Measurements from ENCODE around the gene APOBEC3C. TPM values are rescaled to one million over a fixed set of nuclear protein-coding genes. Genes with fewer than 3 reads are reported as not detected.
A peak's percentile ranks its signal among the peaks of the same experiment; 100 is the strongest.
"Not testable (repeated sequence)": the region's sequence is repeated elsewhere in the genome, so short reads cannot be mapped to it uniquely, and the experiment has no call there.

The APOBEC3C gene
- total RNA-seq, 8 experiments from 2014 or later, result 0.96 to 59.2 (median 4.5) TPM

DNA sequence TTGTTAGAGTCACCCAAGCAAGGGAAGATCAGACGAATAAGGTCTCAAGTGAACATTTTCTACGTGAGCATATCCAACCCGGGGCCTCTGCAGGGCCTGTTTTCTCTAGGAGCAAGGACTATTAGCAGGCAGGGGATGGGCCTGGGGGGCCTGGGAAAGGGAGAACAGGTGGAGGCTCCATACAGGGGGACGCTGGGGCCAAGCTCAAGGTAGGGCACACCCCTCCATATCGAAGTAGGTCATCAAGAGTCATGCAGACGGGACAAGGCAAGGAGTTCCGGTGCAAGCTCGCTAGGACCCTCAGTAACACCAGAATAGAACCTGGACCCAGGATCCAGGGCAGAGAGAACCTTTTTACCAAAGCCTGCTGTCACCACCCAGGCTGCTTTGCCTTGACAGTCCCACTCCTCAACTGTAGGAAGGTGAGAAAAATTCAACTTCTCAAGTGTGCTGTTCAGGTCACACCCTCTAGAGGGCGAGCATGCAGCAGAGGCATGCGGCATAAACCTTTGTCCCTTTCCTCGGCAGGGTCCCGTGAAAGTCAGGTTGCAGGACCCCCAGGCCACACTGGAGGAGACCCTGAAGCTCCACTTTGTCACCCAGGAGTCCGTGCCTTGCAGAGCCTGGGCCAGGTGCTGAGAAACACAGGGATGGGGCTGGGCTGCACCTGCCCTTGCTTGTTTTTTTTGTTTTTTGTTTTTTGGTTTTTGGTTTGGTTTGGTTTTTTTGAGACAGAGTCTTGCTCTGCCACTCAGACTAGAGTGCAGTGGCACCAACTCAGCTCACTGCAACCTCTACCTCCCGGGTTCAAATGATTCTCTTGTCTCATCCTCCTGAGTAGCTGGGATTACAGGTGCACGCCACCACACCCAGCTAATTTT is 40.5 kb upstream of the APOBEC3C start:
- H3K4me3 ChIP-seq, result no peak overlapping the region
- H3K27ac ChIP-seq, result no peak overlapping the region
- ATAC-seq (replicated peaks in 6 of 8), result peak in 4 of 8 experiments; percentile 29 to 72 (median 46)
- in situ Hi-C loops (cut with MboI; ENCODE audit: low pct_unique_long_range_greater_than_20kb in 2 of 9, low sequenced_read_pairs in 9 of 9, unreplicated experiment in 9 of 9), result no loop called here
- whole genome bisulfite sequencing, 10 experiments, result 0 to 100% (median 40%) methylated on average over 2 to 5 of the region's 15 CpGs; no CpG with 5 or more reads in 3 of the 10 experiments
- H3K4me1 ChIP-seq (replicated peaks in 1 of 2), result no peaks in the 10 kb centered on the region

- 52 to 100% (median 100%) methylated on average over 1 to 5 of the region's 18 CpGs; no CpG with 5 or more reads in 3 of the 10 experiments for WGBS, 10 experiments
- no peak for ATAC-seq (replicated peaks in 6 of 8)
- no peaks in the 10 kb centered on the region for H3K4me1 ChIP-seq (replicated peaks in 1 of 2)
- in situ Hi-C loops (cut with MboI; ENCODE audit: low pct_unique_long_range_greater_than_20kb in 2 of 9, low sequenced_read_pairs in 9 of 9, unreplicated experiment in 9 of 9), result no loop called here
- H3K4me3 ChIP-seq, result no peak overlapping the region
- H3K27ac ChIP-seq, result no peak overlapping the region
Measured at GRCh38 chr22:38974170-38974825, 39.8 kb upstream of the APOBEC3C start.

- Histone ChIP-seq H3K4me3 (no peak overlapping the region), H3K27ac (no peak overlapping the region), H3K4me1 (replicated peaks in 1 of 2) (no peaks in the 10 kb centered on the region)
- WGBS, 10 experiments, result 43 to 100% (median 94%) methylated on average over 1 to 6 of the region's 7 CpGs; no CpG with 5 or more reads in 5 of the 10 experiments
- in situ Hi-C loops (cut with MboI; ENCODE audit: low pct_unique_long_range_greater_than_20kb in 2 of 9, low sequenced_read_pairs in 9 of 9, unreplicated experiment in 9 of 9), result no loop called here
- ATAC-seq (replicated peaks in 6 of 8), result no peak
Measured at GRCh38 chr22:38974826-38975175, 39.3 kb upstream of the APOBEC3C start.

- 69 to 100% (median 93%) methylated on average over 1 to 4 of the region's 4 CpGs; no CpG with 5 or more reads in 3 of the 10 experiments for WGBS, 10 experiments
- H3K4me3 ChIP-seq; ATAC-seq (replicated peaks in 6 of 8); H3K4me1 ChIP-seq (replicated peaks in 1 of 2); in situ Hi-C loops (cut with MboI; ENCODE audit: low pct_unique_long_range_greater_than_20kb in 2 of 9, low sequenced_read_pairs in 9 of 9, unreplicated experiment in 9 of 9); H3K27ac ChIP-seq: not testable (repeated sequence)
Measured at GRCh38 chr22:38977289-38977688, 36.8 kb upstream of the APOBEC3C start.

- H3K4me3 ChIP-seq; in situ Hi-C loops (cut with MboI; ENCODE audit: low pct_unique_long_range_greater_than_20kb in 2 of 9, low sequenced_read_pairs in 9 of 9, unreplicated experiment in 9 of 9); ATAC-seq (replicated peaks in 6 of 8); H3K27ac ChIP-seq: not testable (repeated sequence)
- peaks cover 2 to 13% of the 10 kb centered on the region in 2 donors for H3K4me1 ChIP-seq (replicated peaks in 1 of 2)
- 60 to 100% (median 85%) methylated on average over 2 to 8 of the region's 10 CpGs; no CpG with 5 or more reads in 3 of the 10 experiments for WGBS, 10 experiments
Measured at GRCh38 chr22:38980587-38980986, 33.5 kb upstream of the APOBEC3C start.

DNA sequence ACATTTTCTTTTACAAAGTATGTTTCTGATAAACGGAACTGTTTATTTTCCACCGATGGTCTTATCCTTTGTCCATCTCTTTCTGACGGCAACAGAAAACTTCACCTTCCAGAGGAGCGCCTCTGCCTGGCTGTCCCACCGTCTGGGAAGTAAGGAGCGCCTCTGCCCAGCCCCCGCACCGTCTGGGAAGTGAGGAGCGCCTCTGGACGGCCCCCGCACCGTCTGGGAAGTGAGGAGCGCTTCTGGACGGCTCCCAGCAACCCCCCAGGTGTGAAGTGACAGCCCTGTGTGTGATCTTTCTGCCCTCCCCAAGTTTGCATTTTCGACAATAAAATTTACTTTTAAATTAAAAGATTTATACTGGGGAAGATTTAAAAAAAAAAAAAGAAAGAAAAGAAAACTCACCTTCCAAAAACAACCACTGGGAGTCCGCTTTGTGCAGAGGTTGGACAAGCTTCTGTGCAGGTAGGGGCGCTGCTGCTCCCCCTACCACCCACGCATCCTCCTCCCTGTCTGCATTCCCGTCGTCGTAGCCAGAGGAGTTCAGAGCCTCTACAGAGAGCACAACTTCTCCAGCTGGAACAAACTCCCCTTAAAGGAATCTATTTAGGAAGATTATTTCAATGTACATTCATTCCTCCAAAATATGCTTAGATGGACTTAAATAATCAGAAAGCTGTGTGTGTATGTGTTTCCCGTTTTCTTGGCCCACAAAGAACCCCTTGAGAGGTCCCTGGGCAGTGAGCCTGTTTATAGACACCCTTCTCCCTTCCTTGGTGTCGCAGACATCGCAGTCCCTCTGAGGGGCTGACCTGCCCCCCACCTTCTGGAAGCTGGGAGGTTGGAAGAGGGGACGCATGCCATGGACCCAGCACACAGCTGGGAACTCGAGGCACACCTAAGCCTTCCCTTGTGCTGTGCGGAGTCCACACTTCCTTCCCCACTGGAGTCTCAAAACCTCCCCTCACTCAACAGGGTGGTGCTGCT is 32.8 kb upstream of the APOBEC3C start:
- 3 to 55% (median 45%) methylated on average over 1 to 17 of the region's 27 CpGs; no CpG with 5 or more reads in 2 of the 10 experiments for WGBS, 10 experiments
- peaks cover 2 to 13% of the 10 kb centered on the region in 2 donors for H3K4me1 ChIP-seq (replicated peaks in 1 of 2)
- no peak overlapping the region for H3K27ac ChIP-seq
- ATAC-seq (replicated peaks in 6 of 8), result peak; percentile 36 to 54 (median 43)
- no peak overlapping the region for H3K4me3 ChIP-seq
- in situ Hi-C loops (cut with MboI; ENCODE audit: low pct_unique_long_range_greater_than_20kb in 2 of 9, low sequenced_read_pairs in 9 of 9, unreplicated experiment in 9 of 9), result no loop called here

- in situ Hi-C loops (cut with MboI; ENCODE audit: low pct_unique_long_range_greater_than_20kb in 2 of 9, low sequenced_read_pairs in 9 of 9, unreplicated experiment in 9 of 9), result no loop called here
- H3K27ac ChIP-seq, result peak within 1 kb of the TSS in 1 of 2 donors; percentile 46
- 30 to 80% (median 40%) methylated on average over 1 to 3 of the region's 16 CpGs; no CpG with 5 or more reads in 5 of the 10 experiments for WGBS, 10 experiments
- peaks cover 2 to 13% of the 10 kb centered on the region in 2 donors for H3K4me1 ChIP-seq (replicated peaks in 1 of 2)
- peak; percentile 91 to 99 (median 94) for ATAC-seq (replicated peaks in 6 of 8)
- H3K4me3 ChIP-seq, result peak within 1 kb of the TSS in 1 of 5 donors; percentile 1
Measured at GRCh38 chr22:38981992-38982927, 31.8 kb upstream of the APOBEC3C start, which contains the start of gene APOBEC3B. Gene APOBEC3B, plus strand, starts transcription at chr22:38982347. Its CDS starts 107 bp downstream, at chr22:38982454.

- no peak overlapping the region for H3K4me3 ChIP-seq
- no peak overlapping the region for H3K27ac ChIP-seq
- peaks cover 2 to 13% of the 10 kb centered on the region in 2 donors for H3K4me1 ChIP-seq (replicated peaks in 1 of 2)
- 89 to 100% (median 100%) methylated on average over 1 of the region's 2 CpGs; no CpG with 5 or more reads in 6 of the 10 experiments for WGBS, 10 experiments
- ATAC-seq (replicated peaks in 6 of 8), result no peak
- in situ Hi-C loops (cut with MboI; ENCODE audit: low pct_unique_long_range_greater_than_20kb in 2 of 9, low sequenced_read_pairs in 9 of 9, unreplicated experiment in 9 of 9), result no loop called here
Measured at GRCh38 chr22:38984224-38984623, 29.8 kb upstream of the APOBEC3C start.

DNA sequence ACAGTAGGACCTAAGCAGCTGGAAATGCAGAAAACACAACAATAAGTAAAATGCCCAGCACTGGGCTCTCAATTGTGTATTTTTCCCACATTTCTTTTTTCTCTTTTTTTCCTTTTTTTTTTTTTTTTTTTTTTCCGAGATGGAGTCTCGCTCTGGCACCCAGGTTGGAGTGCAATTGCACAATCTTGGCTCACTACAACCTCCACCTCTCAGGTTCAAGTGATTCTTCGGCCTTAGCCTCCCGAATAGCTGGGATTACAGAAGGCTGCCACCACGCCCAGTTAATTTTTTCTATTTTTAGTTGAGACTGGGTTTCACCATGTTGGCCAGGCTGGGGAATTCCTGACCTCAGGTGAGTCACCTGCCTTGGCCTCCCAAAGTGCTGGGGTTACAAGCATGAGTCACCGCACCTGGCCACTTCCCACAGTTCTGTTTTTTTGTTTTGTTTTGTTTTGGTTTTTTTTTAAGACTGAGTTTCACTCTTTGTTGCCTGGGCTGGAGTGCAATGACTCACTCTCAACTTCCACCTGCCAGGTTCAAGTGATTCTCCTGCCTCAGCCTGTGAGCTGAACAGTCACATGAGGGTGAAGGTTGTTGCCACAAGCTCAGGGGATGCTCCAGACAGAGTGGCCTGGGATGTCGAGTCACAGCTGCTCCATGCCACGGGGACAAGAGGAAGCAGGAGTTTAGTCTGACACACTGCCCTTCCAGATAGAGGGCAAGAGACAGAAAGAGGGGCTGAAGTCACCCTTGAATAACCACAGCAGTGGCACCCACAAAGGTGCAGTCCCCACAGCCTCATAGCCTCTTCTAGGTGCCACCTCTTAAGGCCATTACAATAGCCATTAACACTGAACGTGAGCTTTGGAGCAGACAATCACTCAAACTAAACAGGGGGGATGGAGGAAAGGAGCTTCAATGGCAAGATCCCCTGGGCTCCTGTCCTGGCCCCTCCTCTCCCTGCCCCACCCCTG is 29.0 kb upstream of the APOBEC3C start:
- H3K4me1 ChIP-seq (replicated peaks in 1 of 2), result peaks cover 2 to 13% of the 10 kb centered on the region in 2 donors
- in situ Hi-C loops (cut with MboI; ENCODE audit: low pct_unique_long_range_greater_than_20kb in 2 of 9, low sequenced_read_pairs in 9 of 9, unreplicated experiment in 9 of 9); H3K4me3 ChIP-seq; H3K27ac ChIP-seq: not testable (repeated sequence)
- WGBS, 10 experiments, result 81 to 100% (median 94%) methylated on average over 2 to 7 of the region's 9 CpGs; no CpG with 5 or more reads in 2 of the 10 experiments
- peak in 1 of 8 experiments; percentile 7 for ATAC-seq (replicated peaks in 6 of 8)

DNA sequence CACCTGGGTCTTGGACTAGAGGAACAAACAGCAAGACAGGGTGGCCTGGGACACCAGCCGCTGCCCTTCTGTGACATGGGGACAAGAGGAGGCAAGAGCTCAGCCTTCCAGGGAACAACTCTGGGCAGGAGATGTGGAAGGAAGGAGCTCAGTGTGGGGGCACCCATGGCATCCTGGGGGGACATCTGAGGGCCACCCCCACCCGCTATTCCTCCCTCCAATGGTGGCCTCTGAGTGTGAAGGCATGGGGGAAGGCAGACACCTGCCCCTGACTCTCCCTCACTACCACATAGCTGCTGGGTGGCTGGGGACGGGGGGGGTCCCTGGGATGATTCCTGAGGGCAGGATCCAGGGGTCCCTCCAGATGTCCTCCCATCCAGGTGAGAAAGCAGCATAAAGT is 27.4 kb upstream of the APOBEC3C start:
- in situ Hi-C loops (cut with MboI; ENCODE audit: low pct_unique_long_range_greater_than_20kb in 2 of 9, low sequenced_read_pairs in 9 of 9, unreplicated experiment in 9 of 9), result no loop called here
- no peak for ATAC-seq (replicated peaks in 6 of 8)
- no CpG with 5 or more reads among the region's 3 CpGs for WGBS, 10 experiments
- Histone ChIP-seq H3K4me1 (replicated peaks in 1 of 2) (peaks cover 2 to 12% of the 10 kb centered on the region in 2 donors), H3K4me3 (no peak overlapping the region), H3K27ac (no peak overlapping the region)
